Fibroblast of peridontal ligament (primary cell): Measurements from ENCODE around the gene BEST4.
A peak's percentile ranks its signal among the peaks of the same experiment; 100 is the strongest.
"Not testable (repeated sequence)": the region's sequence is repeated elsewhere in the genome, so short reads cannot be mapped to it uniquely, and the experiment has no call there.

Experiments
- DNase-seq: peaks from one replicate; pipeline ENCODE4 v3.0.0-alpha.2; 2010; ENCODE audit errors: extremely low read depth

BEST4 gene

DNA sequence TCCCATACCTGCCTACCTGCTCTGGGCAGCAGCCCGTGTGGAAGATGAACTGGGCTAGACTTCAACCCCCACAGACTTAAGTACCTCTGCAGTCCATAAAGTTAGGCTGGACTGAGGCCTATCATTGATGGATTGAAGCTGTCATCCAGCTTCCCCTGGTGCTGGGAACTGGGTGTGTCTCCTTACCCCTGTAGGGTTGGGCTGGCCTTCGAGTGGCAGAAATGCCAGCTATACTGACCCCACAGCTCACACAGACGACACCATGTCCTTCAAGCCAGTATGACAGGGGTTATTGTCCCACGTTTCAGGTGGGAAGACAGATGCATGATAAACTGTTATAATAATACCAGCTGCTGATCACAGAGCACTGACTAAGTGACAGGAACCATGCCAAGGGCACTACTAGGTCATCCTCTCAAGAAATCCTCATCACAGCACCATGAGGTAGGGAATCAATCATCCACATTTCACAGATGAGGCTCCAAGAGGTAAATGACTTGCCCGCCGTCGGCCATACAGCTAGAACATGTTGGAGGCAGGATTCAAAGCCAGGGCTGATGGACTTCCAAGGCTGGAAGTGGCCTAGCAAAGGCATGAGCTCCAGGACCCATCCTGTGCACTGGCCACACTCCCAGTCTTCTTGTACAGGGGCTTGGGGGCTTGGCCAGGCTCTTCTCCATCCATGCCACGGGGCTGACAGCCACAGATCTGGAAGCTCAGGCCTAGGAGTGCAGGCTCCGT, at the start of gene BEST4:
Gene BEST4, minus strand, starts transcription at position 51 of the 741 bp plus-strand sequence. CDS start 465 bp downstream, outside the sequence.
- DNase-seq: no peak

DNA sequence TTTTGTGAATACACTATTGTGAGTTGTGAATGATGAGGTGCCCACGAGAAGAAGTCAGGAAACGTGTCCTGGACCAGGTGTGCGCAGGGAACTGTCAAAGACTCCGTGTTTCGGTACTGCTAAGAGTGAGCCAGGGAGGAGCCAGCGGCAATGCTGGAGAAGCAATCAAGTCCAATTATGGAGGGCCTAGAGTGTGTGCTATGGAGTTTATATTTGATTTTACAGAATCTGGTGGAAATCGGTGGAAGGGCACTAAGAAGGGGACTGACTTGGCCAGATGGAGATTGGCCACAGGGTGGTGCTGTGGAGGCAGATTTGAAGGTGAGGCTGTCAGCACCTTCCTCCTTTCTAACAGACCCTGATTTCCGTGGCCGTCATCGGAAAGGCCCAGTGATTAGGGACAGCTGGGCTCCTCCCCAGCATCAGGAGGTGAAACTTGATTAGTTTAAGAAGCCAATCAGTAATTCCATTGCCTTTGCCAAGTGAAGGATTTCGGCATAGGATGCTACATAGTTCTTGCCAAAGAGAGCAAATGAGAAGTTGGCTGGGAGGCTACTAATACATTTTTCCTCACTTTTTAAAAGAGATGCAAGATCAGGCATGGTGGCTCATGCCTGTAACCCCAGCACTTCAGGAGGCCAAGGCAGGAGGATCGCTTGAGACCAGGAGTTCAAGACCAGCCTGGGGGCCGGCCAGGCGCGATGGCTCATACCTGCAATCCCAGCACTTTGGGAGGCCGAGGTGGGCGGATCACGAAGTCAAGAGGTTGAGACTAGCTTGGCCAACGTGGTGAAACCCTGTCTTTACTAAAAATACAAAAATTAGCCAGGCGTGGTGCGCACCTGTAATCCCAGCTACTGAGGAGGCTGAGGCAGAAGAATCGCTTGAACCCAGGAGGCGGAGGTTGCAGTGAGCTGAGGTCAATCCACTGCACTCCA, 48.0 kb upstream of the BEST4 start:
- peak; percentile 90 for DNase-seq

DNA sequence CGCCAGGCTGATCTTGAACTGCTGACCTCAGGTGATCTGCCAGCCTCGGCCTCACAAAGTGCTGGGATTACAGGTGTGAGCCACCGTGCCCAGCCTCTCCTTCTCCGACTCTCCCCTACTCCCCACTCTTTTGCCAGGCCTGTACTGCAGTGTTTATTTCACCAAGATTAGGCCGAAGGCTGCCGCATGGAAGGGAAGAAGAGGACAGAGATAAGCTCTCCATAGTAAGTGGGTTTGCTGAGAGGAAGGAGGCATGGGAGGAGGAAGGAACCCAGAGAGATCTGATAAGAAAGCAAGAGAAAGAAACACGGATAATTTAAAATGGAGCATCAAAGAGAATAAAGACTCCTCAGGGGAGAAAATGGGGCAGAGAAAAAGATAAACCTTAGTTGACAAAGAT, 46.4 kb upstream of the BEST4 start:
- no peak for DNase-seq

DNA sequence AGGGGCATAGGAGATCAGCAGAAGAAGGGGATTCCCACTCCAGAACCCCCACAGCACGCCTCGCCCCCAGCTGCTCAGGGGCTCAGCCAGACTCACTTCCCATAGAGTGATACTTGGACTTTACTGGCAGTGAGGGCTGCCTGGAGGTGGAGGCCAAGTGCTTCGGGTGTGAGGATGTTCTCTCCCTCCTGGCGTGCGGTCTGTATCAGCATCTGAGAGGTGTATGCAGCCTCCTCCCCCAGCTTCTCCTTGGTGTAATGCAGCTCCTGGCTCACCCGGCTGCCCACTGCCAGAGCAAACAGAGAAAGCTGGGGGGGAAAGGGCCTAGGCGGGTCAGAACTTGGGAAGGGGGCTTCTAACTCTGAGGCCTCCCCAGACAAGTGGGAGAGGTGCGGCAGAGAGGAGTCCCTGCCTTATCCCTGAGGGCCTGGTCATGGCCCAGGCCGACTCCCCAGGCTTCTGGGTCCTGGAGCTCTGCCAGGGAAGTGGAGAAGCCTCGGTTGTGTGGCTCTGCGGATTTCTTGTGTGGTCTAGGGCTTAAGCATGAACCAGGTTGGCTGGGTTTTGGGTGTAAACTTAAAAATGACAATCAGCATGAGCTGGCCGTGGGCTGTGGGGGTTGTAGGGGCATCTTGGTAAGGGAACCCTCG, 44.2 kb upstream of the BEST4 start:
- no peak for DNase-seq

DNA sequence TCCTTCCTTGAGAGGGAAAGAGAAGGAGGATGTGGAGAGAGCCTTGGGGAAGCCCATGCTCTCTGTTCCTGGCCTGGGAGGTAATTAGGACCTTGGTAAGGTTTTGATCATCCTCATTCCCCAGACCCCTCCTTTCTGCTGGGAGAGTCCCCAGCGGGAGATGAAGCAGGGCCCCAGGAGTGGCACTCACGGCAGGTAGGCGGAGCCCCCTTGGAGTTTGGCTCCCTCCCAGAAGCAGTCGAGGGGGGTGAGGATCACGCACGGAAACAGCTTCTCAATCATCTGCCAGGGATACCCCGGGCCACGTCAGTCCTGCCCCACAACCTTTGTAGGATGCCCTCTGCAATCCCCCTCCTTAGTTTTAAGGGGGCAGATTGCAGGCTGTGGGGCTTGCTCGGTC, 43.5 kb upstream of the BEST4 start:
- DNase-seq: no peak

DNA sequence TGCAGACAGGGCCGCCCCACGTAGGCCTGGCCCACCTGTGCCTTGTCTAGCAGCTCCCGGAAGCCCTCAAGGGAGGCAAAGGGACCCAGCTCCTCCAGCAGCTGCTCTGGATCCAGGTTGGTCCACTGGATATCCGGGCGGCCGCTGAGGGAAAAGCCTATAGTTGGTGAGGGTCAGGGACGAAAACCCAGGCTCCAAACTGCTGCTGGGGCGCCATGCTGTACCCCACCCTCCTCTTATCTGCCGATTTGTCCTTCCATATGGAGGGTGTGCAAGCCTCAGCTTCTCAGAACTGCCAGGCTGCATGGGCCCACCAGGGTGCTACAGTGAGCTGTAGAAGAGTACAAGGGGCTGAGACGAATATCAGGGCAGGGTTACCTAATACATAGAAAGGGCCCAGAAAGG, 42.9 kb upstream of the BEST4 start:
- DNase-seq: no peak

DNA sequence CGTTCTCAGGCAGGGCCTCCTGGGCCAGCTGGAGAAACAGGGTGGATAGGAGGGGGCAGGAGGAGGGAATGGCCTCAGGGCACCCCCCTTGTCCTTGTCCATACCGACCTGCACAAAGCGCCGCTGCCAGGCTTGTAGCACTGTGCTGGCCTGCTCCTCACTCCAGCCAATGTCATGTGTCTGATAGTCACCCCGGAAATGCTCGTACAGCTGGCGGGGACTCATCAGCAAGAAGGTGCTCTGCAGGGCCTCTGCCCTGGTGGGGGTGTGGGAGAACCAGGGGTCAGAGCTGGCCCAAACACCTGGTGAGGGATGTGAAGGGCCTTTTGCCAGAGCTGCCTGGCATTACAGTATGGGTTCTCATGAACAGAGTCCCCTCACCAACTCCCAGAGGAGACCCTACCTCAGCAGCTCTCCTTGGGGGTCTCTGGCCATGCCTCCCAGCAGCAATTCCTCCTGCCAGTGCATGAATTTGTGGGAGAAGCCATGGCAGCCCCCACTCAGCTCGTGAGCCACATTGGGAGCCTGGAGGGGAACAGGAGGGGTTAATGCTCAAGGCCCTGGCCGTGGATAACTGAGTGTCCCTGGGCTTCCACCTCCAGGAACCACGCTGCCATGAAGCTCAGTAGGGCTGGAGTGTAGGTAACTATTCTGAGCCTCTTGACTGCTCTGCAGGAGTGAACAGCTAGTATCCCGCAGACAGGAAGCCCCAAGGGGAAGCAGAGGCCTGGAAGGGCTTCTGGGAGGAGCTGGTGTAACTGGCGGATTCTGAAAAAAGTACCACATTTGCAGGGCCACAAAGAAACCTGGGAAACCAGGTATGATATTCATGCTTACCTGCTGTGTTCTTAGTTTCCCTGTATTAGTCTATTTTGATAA, 41.8 kb upstream of the BEST4 start:
- DNase-seq: no peak

DNA sequence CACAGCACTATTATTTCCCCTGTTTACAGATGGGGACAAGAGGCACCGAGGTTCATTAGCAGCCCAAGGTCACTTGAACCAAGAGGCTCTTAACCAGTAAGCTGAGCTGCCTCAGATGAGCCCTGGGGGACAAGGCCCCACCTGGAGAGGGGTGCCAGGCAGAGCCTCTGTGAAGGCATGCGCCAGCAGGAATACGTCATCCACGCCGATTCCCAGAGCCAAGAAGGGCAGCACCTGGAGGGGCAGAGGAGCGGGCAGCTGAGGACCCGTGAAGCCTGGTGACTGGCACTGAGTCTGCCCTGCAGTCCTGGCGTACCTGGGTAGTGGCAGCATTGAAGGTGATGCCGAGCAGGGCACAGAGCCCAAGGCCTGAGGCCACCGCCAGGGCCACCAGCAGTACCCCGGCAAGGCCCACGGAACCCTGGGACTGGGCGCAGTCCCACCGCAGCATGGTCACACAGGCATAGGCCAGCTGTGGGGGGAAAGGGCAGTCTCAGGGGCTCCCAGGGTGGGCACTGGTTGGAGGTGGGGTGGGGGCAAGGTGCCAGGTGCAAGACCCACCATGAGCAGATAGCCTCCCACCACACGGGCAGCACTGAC, 41.0 kb upstream of the BEST4 start:
- no peak for DNase-seq

DNA sequence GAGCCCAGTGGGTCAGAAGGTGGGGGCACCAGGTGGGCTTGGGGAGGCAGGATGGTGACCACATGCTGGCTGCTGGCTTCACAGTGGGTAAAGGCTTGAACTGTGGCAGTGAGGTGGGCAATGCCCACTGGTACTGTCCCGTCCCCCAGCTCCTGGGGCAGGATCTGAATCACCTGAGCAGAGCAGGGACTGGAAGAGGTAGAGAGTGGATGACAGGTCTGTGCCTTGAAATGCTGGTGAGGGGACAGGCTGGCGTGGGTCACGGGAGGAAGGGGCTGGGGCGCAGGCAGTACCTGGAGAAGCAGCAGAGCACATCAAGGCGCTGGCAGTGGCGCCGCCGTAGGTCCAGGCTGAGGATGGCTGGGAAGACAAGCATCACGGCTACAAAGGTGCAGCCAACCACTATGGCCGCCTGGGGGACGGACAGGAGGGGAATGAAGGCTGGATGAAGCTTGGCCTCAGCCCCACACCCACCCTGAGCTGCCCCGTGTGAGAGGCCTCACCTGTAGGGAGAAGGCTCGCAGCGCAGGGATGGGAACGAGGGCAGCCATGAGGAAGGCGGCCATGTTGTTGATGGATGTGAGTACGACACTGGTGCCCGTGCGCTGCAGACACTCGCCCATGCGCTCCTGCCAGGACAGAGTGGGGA, 40.2 kb upstream of the BEST4 start:
- no peak for DNase-seq

DNA sequence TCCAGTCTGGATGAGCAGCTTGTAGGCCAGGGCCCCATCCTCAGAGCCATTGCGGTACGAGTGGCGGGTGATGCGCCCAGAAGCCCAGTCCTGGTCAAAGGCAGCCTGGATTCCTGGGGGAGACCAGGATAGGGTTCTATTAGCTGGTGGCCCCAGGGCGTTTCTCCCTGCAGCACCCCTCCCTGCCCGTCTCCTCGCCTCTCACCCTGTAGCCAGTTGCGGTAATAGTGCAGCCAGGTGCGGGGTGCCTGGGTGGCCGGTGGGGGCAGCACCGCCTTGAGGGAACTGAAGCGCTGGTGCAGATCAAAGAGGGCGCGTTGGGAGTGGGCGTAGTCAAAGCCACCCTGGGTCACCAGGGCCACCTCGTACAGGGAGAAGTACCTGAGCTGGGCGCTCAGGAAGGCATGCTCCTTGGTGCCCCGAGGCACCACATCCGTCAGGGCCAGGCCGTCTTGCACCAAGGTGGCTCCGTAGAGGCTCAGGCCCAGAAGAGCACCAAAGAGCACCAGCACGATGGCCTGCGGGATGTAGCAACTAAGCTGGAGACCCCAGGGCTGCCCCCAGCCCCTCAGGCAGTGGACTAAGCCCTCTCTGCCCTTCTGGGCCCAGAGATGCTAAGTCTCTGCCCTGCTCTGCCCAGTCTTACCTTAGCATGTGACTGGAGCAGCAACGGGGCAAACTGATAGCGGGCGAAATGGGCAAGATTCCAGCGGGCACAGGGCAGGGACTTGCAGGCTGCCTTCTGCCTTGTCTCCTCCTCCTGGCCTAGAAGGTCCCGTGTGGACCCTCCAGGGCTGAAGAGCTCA, 39.4 kb upstream of the BEST4 start:
- no peak for DNase-seq

DNA sequence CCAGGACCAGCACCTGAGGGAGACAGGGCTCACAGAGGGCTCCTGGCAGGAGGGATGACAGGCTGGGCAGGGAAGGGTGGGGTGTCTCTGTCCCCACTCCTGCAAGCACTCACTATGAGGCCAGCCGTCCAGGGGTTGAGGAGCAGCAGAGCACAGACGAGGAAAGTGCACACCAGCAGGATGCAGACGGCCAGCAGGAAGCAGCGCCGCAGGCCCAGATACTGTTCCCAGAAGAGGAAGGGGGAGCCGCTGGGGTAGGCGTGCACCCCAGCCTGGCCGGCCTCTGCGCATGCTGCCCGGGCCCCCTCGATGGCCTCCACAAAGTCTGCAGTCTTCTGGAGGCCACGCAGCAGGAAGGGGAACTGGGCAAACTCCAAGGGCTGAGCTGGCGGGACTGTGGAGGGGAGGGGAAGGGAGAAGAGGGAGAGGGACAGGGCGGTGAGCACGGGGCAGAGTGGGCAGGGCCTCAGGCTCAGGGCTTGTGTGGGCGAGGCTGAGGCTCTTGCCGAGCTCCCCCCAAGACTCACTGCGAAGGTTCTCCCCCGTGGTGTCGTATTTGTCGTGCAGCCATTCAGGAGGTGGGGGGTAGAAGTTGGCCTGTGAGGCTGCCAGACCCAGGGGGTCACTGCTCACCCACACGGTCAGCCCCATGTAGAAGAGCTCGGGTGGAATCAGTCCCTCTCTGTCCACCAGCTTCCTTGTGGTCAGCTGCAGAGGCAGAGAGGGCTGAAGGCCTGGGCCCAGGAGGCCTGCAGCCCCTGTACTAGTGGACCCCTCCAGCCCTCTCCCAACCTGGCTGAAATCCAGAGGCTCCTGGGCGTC, 38.6 kb upstream of the BEST4 start:
- no peak for DNase-seq

DNA sequence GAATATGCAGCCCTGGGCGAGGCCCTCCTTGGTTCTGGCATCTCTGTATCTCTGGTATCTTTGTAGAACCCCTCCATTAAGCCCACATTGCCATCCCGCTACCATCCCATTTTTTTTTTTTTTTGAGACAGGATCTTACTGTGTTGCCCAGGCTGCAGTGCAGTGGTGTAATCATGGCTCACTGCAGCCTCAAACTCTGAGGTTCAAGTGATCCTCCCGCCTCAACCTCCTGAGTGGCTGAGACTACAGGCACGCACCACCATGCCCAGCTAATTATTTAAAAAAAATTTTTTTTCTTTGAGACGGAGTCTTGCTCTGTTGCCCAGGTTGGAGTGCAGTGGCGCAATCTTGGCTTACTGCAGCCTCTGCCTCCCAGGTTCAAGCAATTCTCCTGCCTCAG, 36.4 kb upstream of the BEST4 start:
- not testable (repeated sequence) for DNase-seq

DNA sequence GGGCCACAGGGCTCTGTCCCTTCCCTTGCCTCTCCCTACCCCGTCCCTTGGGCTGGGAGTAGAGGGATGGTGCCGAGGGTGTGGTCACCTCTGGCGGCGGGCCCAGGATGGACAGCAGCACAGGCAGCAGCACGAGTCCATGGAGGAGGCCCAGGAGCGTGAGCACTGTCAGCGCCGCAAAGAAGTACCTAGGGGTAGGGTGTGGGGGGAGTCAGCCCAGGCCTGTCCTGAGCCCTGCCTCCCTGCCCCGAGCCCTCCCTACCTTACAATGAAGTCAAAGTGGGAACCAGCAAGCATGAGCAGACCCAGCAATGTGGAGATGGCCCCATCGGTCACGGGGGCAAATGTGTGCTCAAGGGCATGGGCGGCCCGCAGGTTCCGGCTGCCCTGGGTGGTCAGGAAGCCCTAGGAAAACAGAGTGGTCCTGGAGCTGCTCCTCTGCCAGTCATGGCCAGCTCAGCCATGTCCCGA, 35.0 kb upstream of the BEST4 start:
- DNase-seq: no peak

DNA sequence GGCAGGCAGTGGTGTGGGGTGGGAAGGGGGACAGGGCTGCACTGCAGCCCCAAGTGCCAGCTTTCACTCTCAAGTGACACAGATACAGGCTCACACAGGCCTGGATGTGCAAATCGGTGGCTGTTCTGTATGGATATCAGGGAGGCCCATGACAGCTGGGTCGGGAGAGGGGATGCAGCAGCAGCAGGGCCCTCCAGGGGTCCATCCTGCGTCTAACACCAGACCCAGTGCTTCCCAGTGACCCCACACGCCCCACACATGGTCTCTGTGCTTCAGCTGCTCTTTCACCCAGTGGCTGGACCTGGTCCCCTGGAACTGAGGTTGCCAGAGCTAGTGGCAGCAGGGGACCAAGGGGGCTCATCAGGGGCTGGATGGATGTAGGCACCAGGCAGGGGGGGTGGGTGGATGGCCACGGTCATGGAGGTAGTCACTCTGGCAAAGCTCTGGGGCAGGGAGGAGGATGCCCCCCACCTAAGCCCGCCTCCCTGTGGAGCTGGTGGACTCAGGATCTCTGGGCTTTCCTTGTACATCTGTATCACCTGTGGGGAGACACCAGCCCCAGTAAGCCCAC, 34.2 kb upstream of the BEST4 start:
- DNase-seq: no peak

DNA sequence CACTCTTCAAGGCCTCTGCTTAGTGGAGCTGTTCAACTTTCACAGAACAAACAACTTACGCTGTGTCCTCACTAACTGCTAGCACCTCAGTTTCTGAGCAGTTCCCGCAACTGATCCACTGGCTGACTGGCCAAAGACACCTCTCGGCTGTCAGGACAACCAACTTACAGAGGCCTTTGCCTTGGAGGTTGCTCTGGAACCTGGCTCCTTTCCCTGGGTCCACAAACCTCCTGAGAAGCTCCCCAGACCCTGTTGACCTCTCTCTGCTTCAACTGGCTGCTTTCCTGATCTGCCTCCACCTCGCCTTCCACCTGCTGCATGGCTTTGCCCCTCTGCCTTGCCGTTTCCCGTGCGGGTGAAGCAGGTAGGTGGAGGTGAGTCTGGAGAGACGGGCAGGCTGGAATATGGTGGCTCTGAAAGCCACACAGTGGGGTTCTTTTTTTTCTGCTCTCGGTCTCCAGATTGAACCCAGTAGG, 33.3 kb upstream of the BEST4 start:
- no peak for DNase-seq

DNA sequence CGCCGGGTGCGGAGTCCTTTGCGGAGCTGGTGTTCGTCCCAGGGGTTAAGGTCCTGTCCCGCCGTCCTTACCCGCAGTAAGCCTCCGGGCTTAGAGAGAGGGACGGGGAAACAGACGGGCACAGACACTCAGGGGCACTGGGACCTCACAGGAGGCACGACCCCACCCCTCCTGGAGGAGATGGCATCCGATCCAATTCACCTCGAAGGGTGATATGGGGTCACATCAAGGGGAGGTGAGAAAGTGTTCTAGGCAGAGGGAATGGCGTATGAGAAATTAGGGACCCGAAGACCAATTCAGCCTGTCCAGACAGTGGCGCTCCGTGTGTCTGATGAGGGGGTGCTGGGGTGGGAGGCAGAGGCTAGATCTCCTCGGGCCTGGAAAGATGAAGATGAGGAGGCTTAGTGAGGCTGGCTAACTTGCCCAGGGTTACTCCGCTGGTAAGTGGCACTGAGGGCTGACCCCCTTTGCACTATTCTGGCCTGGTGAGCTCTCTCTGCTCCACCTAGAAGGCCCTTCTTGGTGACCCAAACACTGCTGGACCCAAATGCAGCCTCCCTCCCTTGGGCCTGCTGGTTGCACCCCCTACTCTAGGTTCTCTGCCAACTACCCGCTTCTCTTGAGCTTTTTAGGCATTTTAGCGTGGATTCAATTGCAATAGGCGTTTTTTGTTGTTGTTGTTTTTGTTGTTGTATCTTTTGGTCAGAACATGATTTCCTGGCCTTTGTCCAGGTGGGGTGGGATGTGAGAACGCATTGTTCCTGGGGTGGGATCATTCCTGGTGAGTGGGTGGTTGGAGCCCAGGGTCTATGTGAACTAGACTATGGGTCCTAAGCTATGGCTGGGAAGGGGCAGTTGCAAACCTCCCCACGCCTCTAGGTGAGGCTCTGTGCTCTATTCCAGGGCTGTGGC, 32.6 kb upstream of the BEST4 start:
- DNase-seq: no peak
